GM19397 (cell line): ENCODE results near the gene ALKBH2.
"Not testable (repeated sequence)": the region's sequence is repeated elsewhere in the genome, so short reads cannot be mapped to it uniquely, and the experiment has no call there.

ENCODE experiments used
- ATAC-seq: cut with Tn5 transposase; IDR thresholded peaks from one replicate; pipeline ENCODE4 v1.9.1; 2021; ENCODE audit warnings: mild to moderate bottlenecking, moderate library complexity; ENCODE audit not compliant: unreplicated experiment

The ALKBH2 gene

GRCh38 chr12:109069307-109070271, 23.7 kb downstream of the ALKBH2 start:
- ATAC-seq, result no peak

GRCh38 chr12:109065853-109066193, 27.4 kb downstream of the ALKBH2 start:
- no peak for ATAC-seq

GRCh38 chr12:109065154-109065852, 28.0 kb downstream of the ALKBH2 start:
- no peak for ATAC-seq

- ATAC-seq, result no peak
These were observed 29.1 kb downstream of the ALKBH2 start for GRCh38 chr12:109064143-109064542.

GRCh38 chr12:109058773-109059172, 34.5 kb downstream of the ALKBH2 start:
- no peak for ATAC-seq

- no peak for ATAC-seq
These were observed 35.9 kb downstream of the ALKBH2 start for GRCh38 chr12:109057376-109057775.

GRCh38 chr12:109056891-109057290, 36.4 kb downstream of the ALKBH2 start:
- no peak for ATAC-seq

- ATAC-seq, result no peak
These were observed 38.8 kb downstream of the ALKBH2 start for GRCh38 chr12:109054520-109054919.

- not testable (repeated sequence) for ATAC-seq
These were observed 39.2 kb downstream of the ALKBH2 start for GRCh38 chr12:109054124-109054513.

GRCh38 chr12:109053382-109054123, 39.7 kb downstream of the ALKBH2 start:
- no peak for ATAC-seq

- ATAC-seq, result peak; percentile 76
These were observed 40.6 kb downstream of the ALKBH2 start, which contains the start of gene USP30 for GRCh38 chr12:109052414-109053323. Gene USP30 (plus strand): TSS chr12:109052576. CDS start chr12:109052679, 103 bp downstream.

- ATAC-seq, result no peak
These were observed 41.2 kb downstream of the ALKBH2 start for GRCh38 chr12:109052097-109052413.

- not testable (repeated sequence) for ATAC-seq
These were observed 43.5 kb downstream of the ALKBH2 start for GRCh38 chr12:109049794-109050193.

- ATAC-seq, result not testable (repeated sequence)
These were observed 44.6 kb downstream of the ALKBH2 start for GRCh38 chr12:109048706-109049105.

- no peak for ATAC-seq
These were observed 46.0 kb downstream of the ALKBH2 start for GRCh38 chr12:109047081-109047805.

GRCh38 chr12:109044241-109044640, 49.0 kb downstream of the ALKBH2 start:
- no peak for ATAC-seq
